A673 (cell line): ENCODE measurements around the gene CHAF1A. TPM values are rescaled to one million over a fixed set of nuclear protein-coding genes. Genes with fewer than 3 reads are reported as not detected.

Experiments
- BruUV-seq: library from RNA; stranded (reverse); fragments of 400-500 nt; replicated peaks from 2 replicates; lab custom pipeline; 2021; lab: Mats Ljungman, UMichigan
- CTCF ChIA-PET: fragments of 300-600 bp; sonication (Branson Sonifier 250); formaldehyde crosslinking; loops from one replicate; lab custom pipeline; 2022; ENCODE audit warnings: antibody characterized with exemption; lab: Charles Lee
- POLR2A ChIA-PET: fragments of 300-600 bp; sonication (Branson Sonifier 250); formaldehyde crosslinking; loops from one replicate; lab custom pipeline; 2022; ENCODE audit warnings: antibody characterized with exemption; ENCODE audit not compliant: low non-redundant PET; lab: Charles Lee
- DNase-seq: peaks from one replicate; pipeline ENCODE4 v3.0.0-alpha.2; 2015; ENCODE audit warnings: low spot score
- H3K27ac ChIP-seq: fragments of 200-600 bp; sonication (generic); 2 replicates; pipeline ENCODE4 v1.5.1; 2016; ENCODE audit warnings: mixed run types, low read depth, mild to moderate bottlenecking, mixed read lengths, antibody characterized with exemption, low read length; ENCODE audit not compliant: poor library complexity, severe bottlenecking
- H3K27me3 ChIP-seq: fragments of 200-600 bp; sonication (generic); replicated peaks from 2 replicates; pipeline ENCODE4 v1.6.1; 2017; ENCODE audit warnings: mixed run types, low read depth, mild to moderate bottlenecking, mixed read lengths, antibody characterized with exemption, low read length; ENCODE audit not compliant: insufficient read depth, poor library complexity
- H3K36me3 ChIP-seq: fragments of 200-600 bp; sonication (generic); 2 replicates; pipeline ENCODE4 v1.6.1; 2016; ENCODE audit warnings: mixed run types, mild to moderate bottlenecking, mixed read lengths, antibody characterized with exemption, low read length; ENCODE audit not compliant: insufficient read depth, poor library complexity, severe bottlenecking
- H3K4me1 ChIP-seq: fragments of 200-600 bp; sonication (generic); 2 replicates; pipeline ENCODE4 v1.6.1; 2017; ENCODE audit warnings: mixed run types, mild to moderate bottlenecking, mixed read lengths, antibody characterized with exemption, low read length; ENCODE audit not compliant: insufficient read depth, poor library complexity, severe bottlenecking
- H3K4me3 ChIP-seq: fragments of 200-600 bp; sonication (generic); 2 replicates; pipeline ENCODE4 v1.5.1; 2016; ENCODE audit warnings: low read depth, mixed run types, mild to moderate bottlenecking, mixed read lengths, low read length; ENCODE audit not compliant: poor library complexity, severe bottlenecking
- H3K9me3 ChIP-seq: fragments of 200-600 bp; sonication (generic); 2 replicates; pipeline ENCODE4 v1.6.1; 2016; ENCODE audit warnings: mixed run types, low read depth, mild to moderate bottlenecking, mixed read lengths, antibody characterized with exemption, low read length; ENCODE audit not compliant: poor library complexity, severe bottlenecking
- CTCF ChIP-seq: fragments of 300-800, 200-600 bp; sonication (generic); conservative IDR thresholded peaks from 2 replicates; pipeline ENCODE4 v1.5.1; 2017; ENCODE audit warnings: low read depth, mild to moderate bottlenecking, antibody characterized with exemption, low read length, moderate library complexity, mixed read lengths
- EZH2 ChIP-seq: fragments of 200-600 bp; sonication (generic); IDR thresholded peaks from 2 replicates; pipeline ENCODE4 v1.6.1; 2017; ENCODE audit warnings: borderline replicate concordance, low read depth, mild to moderate bottlenecking, mixed read lengths, antibody characterized with exemption, low read length; ENCODE audit not compliant: poor library complexity, severe bottlenecking
- intact Hi-C: fragments of 100-400 bp; cut with micrococcal nuclease; formaldehyde crosslinking; loops from one replicate; pipeline ENCODE4 v1.10.0; 2022; ENCODE audit not compliant: unreplicated experiment
- total RNA-seq: library from RNA; stranded (reverse); gene quantifications from 2 replicates; pipeline ENCODE4 v1.2.3, GENCODE V29; 2021

CHAF1A gene
- total RNA-seq, 1 experiment from 2014 or later, result 115 TPM

GRCh38 chr19:4473011-4473762 lies 70.7 kb downstream of the CHAF1A start:
- peak overlapping the region; percentile 99 for H3K4me3 ChIP-seq
- H3K27ac ChIP-seq, result peak overlapping the region; percentile 88
- POLR2A ChIA-PET, result interaction anchor here (0.6 kb wide), 1 partner anchor 226 kb away, joined by 4 read pairs; the partner anchor contains the start of gene YJU2
- no peaks in the 10 kb centered on the region for H3K27me3 ChIP-seq
- TF ChIP-seq EZH2 (no peak), CTCF (no peak)
- no TSS peak for BruUV-seq
- H3K9me3 ChIP-seq, result no peaks in the 10 kb centered on the region
- intact Hi-C loops, result loop anchor here (5.0 kb wide), 1 partner anchor 71 kb away; the partner anchor contains the start of genes CHAF1A and SH3GL1
- CTCF ChIA-PET, result no interaction called here
- DNase-seq, result no peak
- peaks cover 18% of the 10 kb centered on the region for H3K36me3 ChIP-seq
- H3K4me1 ChIP-seq, result no peaks in the 10 kb centered on the region

- no TSS peak for BruUV-seq
- Histone ChIP-seq H3K27ac (peak overlapping the region; percentile 88), H3K36me3 (peaks cover 19% of the 10 kb centered on the region), H3K4me3 (peak overlapping the region; percentile 99), H3K9me3 (no peaks in the 10 kb centered on the region), H3K4me1 (no peaks in the 10 kb centered on the region), H3K27me3 (no peaks in the 10 kb centered on the region)
- DNase-seq, result no peak
- POLR2A ChIA-PET, result interaction anchor here (0.6 kb wide), 1 partner anchor 178 kb away, joined by 4 read pairs; no protein-coding TSS in a partner anchor
- CTCF ChIA-PET, result interaction anchor here (0.5 to 1.1 kb wide), 3 partner anchors 72 to 485 kb away, joined by 4 to 6 read pairs (median 4); partner anchors contain the start of gene CHAF1A
- intact Hi-C loops, result loop anchor here (5.0 kb wide), 1 partner anchor 72 kb away; the partner anchor contains the start of genes CHAF1A and SH3GL1
- no peak for TF ChIP-seq CTCF
- TF ChIP-seq EZH2, result no peak
Measured at GRCh38 chr19:4473763-4474513, 71.5 kb downstream of the CHAF1A start.

- no peaks in the 10 kb centered on the region for H3K9me3 ChIP-seq
- no peaks in the 10 kb centered on the region for H3K27me3 ChIP-seq
- H3K27ac ChIP-seq, result peak overlapping the region; percentile 88
- peak overlapping the region; percentile 99 for H3K4me3 ChIP-seq
- ChIA-PET POLR2A (interaction anchor here (0.6 kb wide), 1 partner anchor 178 kb away, joined by 4 read pairs; no protein-coding TSS in a partner anchor), CTCF (interaction anchor here (0.5 to 1.1 kb wide), 3 partner anchors 72 to 485 kb away, joined by 4 to 6 read pairs (median 4); partner anchors contain the start of gene CHAF1A)
- peaks cover 25% of the 10 kb centered on the region for H3K36me3 ChIP-seq
- H3K4me1 ChIP-seq, result no peaks in the 10 kb centered on the region
- intact Hi-C loops, result loop anchor here (5.0 kb wide), 1 partner anchor 72 kb away; the partner anchor contains the start of genes CHAF1A and SH3GL1
- TF ChIP-seq EZH2, result no peak
- TF ChIP-seq CTCF, result no peak
- no TSS peak for BruUV-seq
- DNase-seq, result peak; percentile 85
Measured at GRCh38 chr19:4474514-4475022, 72.1 kb downstream of the CHAF1A start.
